CD4-positive, CD25-positive, alpha-beta regulatory T cell (primary cell): ENCODE measurements around the gene INSRR. TPM values are rescaled to one million over a fixed set of nuclear protein-coding genes. Genes with fewer than 3 reads are reported as not detected.

Source experiments
- ATAC-seq, 2 donors: fragments of 150-1000 bp; cut with Tn5 transposase; one replicate each; pipeline ENCODE4 v1.10.0; 2021; ENCODE audit warnings: low read depth in 2 of 2, moderate number of reproducible peaks in 2 of 2, moderate library complexity in 1 of 2
- DNase-seq, 3 donors: peaks; one replicate each; pipeline versions ENCODE4 v3.0.0 to v3.0.0-alpha.2; 2012 to 2022; ENCODE audit warnings: mixed read lengths in 1 of 3
- H3K27ac ChIP-seq: one replicate; pipeline ENCODE4 v1.7.0; 2013; ENCODE audit warnings: mild to moderate bottlenecking, low read length; ENCODE audit not compliant: insufficient read depth, poor library complexity, severe bottlenecking
- H3K27me3 ChIP-seq: one replicate; pipeline ENCODE4 v1.7.0; 2013; ENCODE audit warnings: low read length; ENCODE audit not compliant: control insufficient read depth, insufficient read depth
- H3K36me3 ChIP-seq: one replicate; pipeline ENCODE4 v1.7.0; 2013; ENCODE audit warnings: mild to moderate bottlenecking, low read length, moderate library complexity; ENCODE audit not compliant: control insufficient read depth, insufficient read depth
- H3K4me1 ChIP-seq: 2 replicates; pipeline ENCODE4 v1.7.0; 2013; ENCODE audit warnings: mild to moderate bottlenecking, low read length; ENCODE audit not compliant: insufficient read depth, control insufficient read depth, poor library complexity, severe bottlenecking
- H3K4me3 ChIP-seq: one replicate; pipeline ENCODE4 v1.7.0; 2013; ENCODE audit warnings: low read depth, mild to moderate bottlenecking, low read length, moderate library complexity
- H3K9me3 ChIP-seq, 2 experiments: 1 replicate in 1 of 2; 2 replicates in 1 of 2; pipeline ENCODE4 v1.7.0; 2013; ENCODE audit warnings: low read length in 2 of 2, mild to moderate bottlenecking in 1 of 2, moderate library complexity in 1 of 2; ENCODE audit not compliant: control insufficient read depth in 2 of 2
- H3K27ac Mint-ChIP-seq, 3 donors: one replicate each; pipeline ENCODE4 v1.8.0; 2020 to 2022; ENCODE audit warnings: mild to moderate bottlenecking in 3 of 3, mixed read lengths in 3 of 3, moderate library complexity in 2 of 3
- H3K27me3 Mint-ChIP-seq: one replicate; pipeline ENCODE4 v1.8.0; 2022; ENCODE audit warnings: mild to moderate bottlenecking, mixed read lengths
- H3K36me3 Mint-ChIP-seq: one replicate; pipeline ENCODE4 v1.8.0; 2020; ENCODE audit warnings: mixed read lengths
- H3K4me1 Mint-ChIP-seq, 4 donors: one replicate each; pipeline ENCODE4 v1.8.0; 2020 to 2022; ENCODE audit warnings: mixed read lengths in 4 of 4, mild to moderate bottlenecking in 1 of 4
- H3K4me3 Mint-ChIP-seq, 4 donors: one replicate each; pipeline ENCODE4 v1.8.0; 2020 to 2022; ENCODE audit warnings: mild to moderate bottlenecking in 4 of 4, mixed read lengths in 4 of 4, moderate library complexity in 3 of 4
- H3K9me3 Mint-ChIP-seq, 7 donors: one replicate each; pipeline ENCODE4 v1.8.0; 2020 to 2022; ENCODE audit warnings: mixed read lengths in 7 of 7, mild to moderate bottlenecking in 3 of 7, moderate library complexity in 2 of 7
- polyA plus RNA-seq, 4 donors: library from polyadenylated mRNA; unstranded; fragments of 300-500 nt; fragmentation: Illumina TruSeq; gene quantifications; one replicate each; pipeline ENCODE4 v1.2.3, GENCODE V29; 2021
- total RNA-seq: library from RNA; stranded (reverse); gene quantifications from one replicate; pipeline ENCODE4 v1.2.3, GENCODE V29; 2022

Gene INSRR
- total and polyA plus RNA-seq, 5 donors from 2014 or later, result 0.07 TPM; not detected in 4

DNA sequence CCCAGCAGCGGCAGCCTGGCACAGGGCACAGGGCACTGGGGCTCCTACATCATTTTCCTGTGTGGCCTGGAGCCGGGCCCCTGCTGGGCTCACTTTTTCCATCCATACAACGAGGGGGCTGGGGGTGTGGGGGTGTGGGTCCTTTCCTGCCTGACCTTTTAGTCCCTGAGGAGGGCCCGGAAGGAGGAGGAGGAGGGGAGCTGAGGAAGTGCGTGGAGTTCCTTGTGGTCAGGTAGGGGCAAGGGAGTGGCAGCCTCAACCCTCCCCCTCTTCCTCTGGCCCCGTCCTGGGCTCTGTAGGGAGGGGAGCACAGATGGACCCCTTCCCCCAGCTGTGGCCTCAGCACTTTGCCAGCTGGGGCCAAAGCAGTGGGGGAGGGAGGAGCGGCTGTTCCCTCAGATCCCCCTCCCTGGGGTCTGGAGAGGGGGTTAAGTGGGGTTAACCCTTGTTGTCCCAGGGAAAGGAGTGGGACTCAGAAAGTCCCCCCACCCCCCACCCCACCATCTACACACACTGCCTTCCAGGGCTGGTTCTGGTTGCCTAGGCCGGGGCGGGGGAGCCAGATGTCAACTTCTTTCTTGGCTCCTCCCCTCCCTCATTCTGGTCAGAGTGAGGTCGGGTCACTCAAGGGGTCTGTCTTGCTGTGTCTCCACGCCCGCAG is 7.5 kb upstream of the INSRR start:
- no peaks in the 10 kb centered on the region for H3K36me3 ChIP-seq
- peaks cover 0 to 34% (median 10%) of the 10 kb centered on the region in 4 donors for H3K4me1 Mint-ChIP-seq
- H3K27ac Mint-ChIP-seq, result peak overlapping the region in 1 of 3 donors; percentile 46
- no peaks in the 10 kb centered on the region for H3K36me3 Mint-ChIP-seq
- no peak overlapping the region for H3K4me3 ChIP-seq
- H3K9me3 ChIP-seq, result no peaks in the 10 kb centered on the region
- no peaks in the 10 kb centered on the region for H3K9me3 Mint-ChIP-seq
- no peak overlapping the region for H3K27ac ChIP-seq
- DNase-seq (no peak), ATAC-seq (no peak)
- peaks cover 20% of the 10 kb centered on the region for H3K4me1 ChIP-seq
- H3K27me3 Mint-ChIP-seq, result peaks cover 27% of the 10 kb centered on the region
- peaks cover 13% of the 10 kb centered on the region for H3K27me3 ChIP-seq
- H3K4me3 Mint-ChIP-seq, result peak overlapping the region in 2 of 4 donors; percentile 2 to 24

DNA sequence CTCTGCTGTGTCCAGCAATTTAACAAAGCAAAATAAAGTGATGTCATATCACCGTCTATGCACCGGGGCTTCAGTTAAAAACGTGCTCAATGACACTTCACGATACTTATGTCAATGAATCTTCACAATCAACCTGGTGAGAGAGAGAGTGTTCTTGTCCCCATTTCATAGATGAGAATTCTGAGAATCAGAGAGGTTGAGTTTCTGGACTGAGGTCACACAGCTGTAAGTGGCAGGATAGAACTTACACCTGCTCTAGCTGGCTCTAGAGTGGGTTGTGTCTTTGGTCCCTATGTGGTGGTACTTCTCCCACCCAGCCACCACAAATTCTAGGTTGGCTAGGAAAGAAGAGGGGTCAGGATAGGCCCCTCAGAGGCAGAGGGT is 6.9 kb upstream of the INSRR start:
- no peak for ATAC-seq
- H3K4me1 Mint-ChIP-seq, result peaks cover 0 to 34% (median 10%) of the 10 kb centered on the region in 4 donors
- no peak overlapping the region for H3K27ac Mint-ChIP-seq
- H3K36me3 Mint-ChIP-seq, result no peaks in the 10 kb centered on the region
- DNase-seq, result peak in 1 of 3 donors; percentile 30
- H3K9me3 ChIP-seq, result no peaks in the 10 kb centered on the region
- no peak overlapping the region for H3K27ac ChIP-seq
- peak overlapping the region in 1 of 4 donors; percentile 2 for H3K4me3 Mint-ChIP-seq
- peaks cover 25% of the 10 kb centered on the region for H3K4me1 ChIP-seq
- peaks cover 29% of the 10 kb centered on the region for H3K27me3 Mint-ChIP-seq
- peaks cover 13% of the 10 kb centered on the region for H3K27me3 ChIP-seq
- H3K36me3 ChIP-seq, result no peaks in the 10 kb centered on the region
- no peak overlapping the region for H3K4me3 ChIP-seq
- no peaks in the 10 kb centered on the region for H3K9me3 Mint-ChIP-seq

DNA sequence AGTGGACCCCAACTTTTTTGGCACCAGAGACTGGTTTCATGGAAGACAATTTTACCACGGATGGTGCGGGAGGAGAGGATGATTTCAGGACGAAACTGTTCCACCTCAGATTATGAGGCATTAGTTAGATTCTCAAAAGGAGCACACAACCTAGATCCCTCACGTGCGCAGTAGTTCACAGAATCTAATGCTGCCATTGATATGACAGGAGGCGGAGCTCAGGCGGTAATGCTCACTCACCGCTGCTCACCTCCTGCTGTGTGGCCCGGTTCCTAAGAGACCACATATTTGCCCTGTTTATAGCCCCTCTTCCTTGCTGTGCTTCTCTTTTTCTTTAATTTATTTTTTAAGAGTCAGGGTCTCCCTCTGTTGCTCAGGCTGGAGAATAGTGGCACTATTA is 6.3 kb upstream of the INSRR start:
- Mint-ChIP-seq H3K27ac (no peak overlapping the region), H3K4me3 (no peak overlapping the region), H3K4me1 (peaks cover 2 to 37% (median 11%) of the 10 kb centered on the region in 4 donors)

GRCh38 chr1:156864796-156865195 is 5.9 kb upstream of the INSRR start:
- Mint-ChIP-seq H3K9me3 (no peaks in the 10 kb centered on the region), H3K4me1 (peaks cover 7 to 40% (median 11%) of the 10 kb centered on the region in 4 donors), H3K27me3 (peaks cover 36% of the 10 kb centered on the region), H3K27ac (no peak overlapping the region), H3K36me3 (no peaks in the 10 kb centered on the region), H3K4me3 (no peak overlapping the region)
- Histone ChIP-seq H3K4me1 (peaks cover 36% of the 10 kb centered on the region), H3K9me3 (no peaks in the 10 kb centered on the region), H3K4me3 (no peak overlapping the region), H3K27ac (no peak overlapping the region), H3K27me3 (peaks cover 13% of the 10 kb centered on the region), H3K36me3 (no peaks in the 10 kb centered on the region)
- DNase-seq (no peak), ATAC-seq (no peak)

More for the DNA sequence above, 6.3 kb upstream of the INSRR start:
- H3K36me3 ChIP-seq, result no peaks in the 10 kb centered on the region
- peaks cover 13% of the 10 kb centered on the region for H3K27me3 ChIP-seq
- H3K4me3 ChIP-seq, result no peak overlapping the region
- Mint-ChIP-seq H3K9me3 (no peaks in the 10 kb centered on the region), H3K36me3 (no peaks in the 10 kb centered on the region), H3K27me3 (peaks cover 31% of the 10 kb centered on the region)
- DNase-seq (no peak), ATAC-seq (no peak)
- H3K4me1 ChIP-seq, result peaks cover 31% of the 10 kb centered on the region
- H3K9me3 ChIP-seq, result no peaks in the 10 kb centered on the region
- H3K27ac ChIP-seq, result no peak overlapping the region

DNA sequence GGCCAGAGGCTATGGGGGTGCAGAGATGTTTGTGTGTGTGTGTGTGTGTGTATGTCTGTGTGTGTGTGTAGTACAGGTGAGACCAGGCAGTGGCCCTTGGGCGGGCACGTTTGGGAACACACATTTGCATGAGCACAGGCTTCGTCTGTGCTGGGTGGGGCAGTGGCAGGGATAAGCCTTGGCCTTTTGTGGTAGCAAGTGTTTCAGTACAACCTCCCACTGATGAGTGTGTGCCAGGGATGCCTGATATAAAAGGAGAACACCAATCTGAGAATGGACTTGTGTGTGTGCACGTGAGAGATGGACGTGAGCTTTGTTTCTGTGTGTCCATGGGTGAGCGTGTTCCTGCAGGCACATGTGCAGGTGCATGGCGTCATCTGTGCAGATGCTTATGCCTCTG is 4.7 kb upstream of the INSRR start:
- Mint-ChIP-seq H3K27me3 (peaks cover 36% of the 10 kb centered on the region), H3K36me3 (no peaks in the 10 kb centered on the region), H3K9me3 (no peaks in the 10 kb centered on the region), H3K4me1 (peaks cover 8 to 47% (median 11%) of the 10 kb centered on the region in 4 donors), H3K27ac (no peak overlapping the region), H3K4me3 (peak overlapping the region in 1 of 4 donors; percentile 73)
- no peaks in the 10 kb centered on the region for H3K36me3 ChIP-seq
- H3K4me1 ChIP-seq, result peaks cover 44% of the 10 kb centered on the region
- no peak for DNase-seq
- H3K27me3 ChIP-seq, result peaks cover 13% of the 10 kb centered on the region
- no peak overlapping the region for H3K27ac ChIP-seq
- no peak for ATAC-seq
- no peak overlapping the region for H3K4me3 ChIP-seq
- H3K9me3 ChIP-seq, result no peaks in the 10 kb centered on the region

- no peak overlapping the region for H3K27ac ChIP-seq
- no peak overlapping the region for H3K4me3 ChIP-seq
- Mint-ChIP-seq H3K9me3 (no peaks in the 10 kb centered on the region), H3K27ac (peak overlapping the region in 1 of 3 donors; percentile 77), H3K36me3 (no peaks in the 10 kb centered on the region), H3K4me3 (peak overlapping the region in 1 of 4 donors; percentile 73), H3K4me1 (peaks cover 8 to 48% (median 11%) of the 10 kb centered on the region in 4 donors), H3K27me3 (peaks cover 41% of the 10 kb centered on the region)
- H3K4me1 ChIP-seq, result peaks cover 44% of the 10 kb centered on the region
- ATAC-seq (no peak), DNase-seq (peak in 1 of 3 donors; percentile 65)
- H3K9me3 ChIP-seq, result no peaks in the 10 kb centered on the region
- no peaks in the 10 kb centered on the region for H3K36me3 ChIP-seq
- H3K27me3 ChIP-seq, result peaks cover 13% of the 10 kb centered on the region
Observed at GRCh38 chr1:156862997-156863599, 4.2 kb upstream of the INSRR start.

GRCh38 chr1:156862584-156862983 is 3.7 kb upstream of the INSRR start:
- Histone ChIP-seq H3K4me1 (peaks cover 44% of the 10 kb centered on the region), H3K27ac (no peak overlapping the region), H3K27me3 (peaks cover 13% of the 10 kb centered on the region), H3K4me3 (no peak overlapping the region), H3K36me3 (no peaks in the 10 kb centered on the region), H3K9me3 (no peaks in the 10 kb centered on the region)
- Mint-ChIP-seq H3K36me3 (no peaks in the 10 kb centered on the region), H3K9me3 (no peaks in the 10 kb centered on the region), H3K27ac (peak overlapping the region in 1 of 3 donors; percentile 44), H3K27me3 (peaks cover 47% of the 10 kb centered on the region), H3K4me3 (no peak overlapping the region), H3K4me1 (peaks cover 8 to 48% (median 11%) of the 10 kb centered on the region in 4 donors)
- no peak for ATAC-seq
- DNase-seq, result no peak
